MM.1S (cell line): Measurements from ENCODE around the gene NAALADL2.

Source experiments
- DNase-seq: peaks from one replicate; pipeline ENCODE4 v3.0.0-alpha.2; 2015
- H2AFZ ChIP-seq: fragments of 300-600 bp; sonication (generic); 2 replicates; pipeline ENCODE4 v1.6.0; 2016; ENCODE audit warnings: antibody characterized with exemption, low read length
- H3F3A ChIP-seq: fragments of 300-600 bp; sonication (generic); 2 replicates; pipeline ENCODE4 v1.6.1; 2016; ENCODE audit warnings: mild to moderate bottlenecking, antibody characterized with exemption, low read length, moderate library complexity, mixed read lengths; ENCODE audit not compliant: insufficient read depth
- H3K27ac ChIP-seq: fragments of 300-600 bp; sonication (generic); 2 replicates; pipeline ENCODE4 v1.5.1; 2016; ENCODE audit warnings: mild to moderate bottlenecking, low read length
- H3K27me3 ChIP-seq: fragments of 300-600 bp; sonication (generic); replicated peaks from 2 replicates; pipeline ENCODE4 v1.6.0; 2016; ENCODE audit warnings: low read length; ENCODE audit not compliant: insufficient read depth
- H3K36me3 ChIP-seq: fragments of 300-600 bp; sonication (generic); replicated peaks from 2 replicates; pipeline ENCODE4 v1.6.1; 2016; ENCODE audit warnings: mild to moderate bottlenecking, low read length, mixed read lengths; ENCODE audit not compliant: insufficient read depth
- H3K4me1 ChIP-seq: fragments of 300-600 bp; sonication (generic); 2 replicates; pipeline ENCODE4 v1.6.1; 2016; ENCODE audit warnings: low read length, mixed read lengths
- H3K4me2 ChIP-seq: fragments of 300-600 bp; sonication (generic); 2 replicates; pipeline ENCODE4 v1.6.0; 2016; ENCODE audit warnings: low read depth, low read length
- H3K4me3 ChIP-seq: fragments of 300-600 bp; sonication (generic); 2 replicates; pipeline ENCODE4 v1.5.1; 2016; ENCODE audit warnings: low read length, mixed read lengths
- H3K79me2 ChIP-seq: fragments of 300-600 bp; sonication (generic); 2 replicates; pipeline ENCODE4 v1.6.1; 2016; ENCODE audit warnings: mixed run types, low read length, mixed read lengths
- H3K9ac ChIP-seq: fragments of 300-600 bp; sonication (generic); 2 replicates; pipeline ENCODE4 v1.6.1; 2016; ENCODE audit warnings: low read length, mixed read lengths
- H3K9me2 ChIP-seq: fragments of 300-600 bp; sonication (generic); replicated peaks from 2 replicates; pipeline ENCODE4 v1.6.1; 2016; ENCODE audit warnings: mild to moderate bottlenecking, low read length, mixed read lengths; ENCODE audit not compliant: insufficient read depth
- H3K9me3 ChIP-seq: fragments of 300-600 bp; sonication (generic); replicated peaks from 2 replicates; pipeline ENCODE4 v1.6.1; 2016; ENCODE audit warnings: mild to moderate bottlenecking, low read length, mixed read lengths; ENCODE audit not compliant: insufficient read depth
- H4K20me1 ChIP-seq: fragments of 300-600 bp; sonication (generic); 2 replicates; pipeline ENCODE4 v1.6.1; 2016; ENCODE audit warnings: mild to moderate bottlenecking, low read length, moderate library complexity, mixed read lengths; ENCODE audit not compliant: insufficient read depth
- EZH2 ChIP-seq: fragments of 300-600 bp; sonication (generic); optimal IDR thresholded peaks from 2 replicates; pipeline ENCODE3; 2017; ENCODE audit warnings: low read depth, mild to moderate bottlenecking, antibody characterized with exemption, low read length, mixed read lengths
- EZH2phosphoT487 ChIP-seq: fragments of 300-600 bp; sonication (generic); IDR thresholded peaks from 2 replicates; pipeline ENCODE4 v1.6.1; 2018; ENCODE audit warnings: antibody characterized with exemption, low read length
- TF ChIP-seq, protein P1 (sequence below): fragments of 300-600 bp; sonication (generic); IDR thresholded peaks from 2 replicates; pipeline ENCODE4 v1.5.1; 2016; ENCODE audit warnings: antibody characterized with exemption, low read length, mixed read lengths

The NAALADL2 gene

DNA sequence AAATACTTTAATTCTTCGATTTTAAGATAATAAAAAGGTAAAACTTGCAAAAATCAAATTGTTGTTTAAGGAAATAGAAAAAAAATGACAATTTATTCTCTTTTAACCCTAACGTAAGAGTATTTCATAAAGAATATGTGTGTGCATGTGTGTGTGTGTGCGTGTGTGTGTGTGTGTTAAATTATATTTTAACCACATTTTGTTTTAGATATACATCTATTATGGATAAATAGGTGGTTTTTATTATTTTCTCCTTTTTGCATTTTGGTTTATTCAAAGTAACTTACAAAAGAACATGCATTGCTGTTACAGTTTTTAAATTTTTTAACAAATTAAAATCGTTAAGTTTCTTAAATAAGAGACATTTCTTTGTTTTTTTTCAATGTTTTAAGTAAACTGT lies 414.4 kb downstream of the NAALADL2 start:
- Histone ChIP-seq H3K9me3 (no peaks in the 10 kb centered on the region), H3K27me3 (no peaks in the 10 kb centered on the region), H3F3A (no peaks in the 10 kb centered on the region), H3K4me3 (no peak overlapping the region), H2AFZ (no peak overlapping the region), H3K79me2 (no peaks in the 10 kb centered on the region), H3K36me3 (no peaks in the 10 kb centered on the region), H4K20me1 (no peaks in the 10 kb centered on the region), H3K27ac (no peak overlapping the region), H3K4me1 (no peaks in the 10 kb centered on the region), H3K9me2 (no peaks in the 10 kb centered on the region), H3K4me2 (no peak overlapping the region), H3K9ac (no peak overlapping the region)
- TF ChIP-seq EZH2: no peak
- no peak for TF ChIP-seq EZH2phosphoT487
- TF ChIP-seq, protein P1, sequence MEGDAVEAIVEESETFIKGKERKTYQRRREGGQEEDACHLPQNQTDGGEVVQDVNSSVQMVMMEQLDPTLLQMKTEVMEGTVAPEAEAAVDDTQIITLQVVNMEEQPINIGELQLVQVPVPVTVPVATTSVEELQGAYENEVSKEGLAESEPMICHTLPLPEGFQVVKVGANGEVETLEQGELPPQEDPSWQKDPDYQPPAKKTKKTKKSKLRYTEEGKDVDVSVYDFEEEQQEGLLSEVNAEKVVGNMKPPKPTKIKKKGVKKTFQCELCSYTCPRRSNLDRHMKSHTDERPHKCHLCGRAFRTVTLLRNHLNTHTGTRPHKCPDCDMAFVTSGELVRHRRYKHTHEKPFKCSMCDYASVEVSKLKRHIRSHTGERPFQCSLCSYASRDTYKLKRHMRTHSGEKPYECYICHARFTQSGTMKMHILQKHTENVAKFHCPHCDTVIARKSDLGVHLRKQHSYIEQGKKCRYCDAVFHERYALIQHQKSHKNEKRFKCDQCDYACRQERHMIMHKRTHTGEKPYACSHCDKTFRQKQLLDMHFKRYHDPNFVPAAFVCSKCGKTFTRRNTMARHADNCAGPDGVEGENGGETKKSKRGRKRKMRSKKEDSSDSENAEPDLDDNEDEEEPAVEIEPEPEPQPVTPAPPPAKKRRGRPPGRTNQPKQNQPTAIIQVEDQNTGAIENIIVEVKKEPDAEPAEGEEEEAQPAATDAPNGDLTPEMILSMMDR: no peak
- no peak for DNase-seq

DNA sequence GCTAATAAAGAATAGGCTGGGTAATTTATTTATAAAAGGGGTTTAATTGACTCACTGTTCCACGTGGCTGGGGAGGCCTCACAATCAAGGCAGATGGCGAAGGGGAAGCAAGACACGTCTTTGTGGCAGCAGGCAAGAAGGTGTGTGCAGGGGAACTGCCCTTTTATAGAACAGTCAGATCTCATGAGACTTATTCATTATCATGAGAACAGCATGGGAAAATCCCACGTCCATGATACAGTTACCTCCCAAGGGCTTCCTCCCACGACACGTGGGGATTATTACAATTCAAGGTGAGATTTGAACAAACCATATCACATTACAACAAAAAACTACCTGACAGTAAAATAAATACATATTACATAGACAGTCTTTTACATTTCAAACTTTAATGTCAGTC lies 414.9 kb downstream of the NAALADL2 start:
- Histone ChIP-seq H3K9me2 (no peaks in the 10 kb centered on the region), H3F3A (no peaks in the 10 kb centered on the region), H3K27me3 (no peaks in the 10 kb centered on the region), H3K27ac (no peak overlapping the region), H3K9me3 (no peaks in the 10 kb centered on the region), H4K20me1 (no peaks in the 10 kb centered on the region), H3K79me2 (no peaks in the 10 kb centered on the region), H3K4me2 (no peak overlapping the region), H2AFZ (no peak overlapping the region), H3K9ac (no peak overlapping the region), H3K36me3 (no peaks in the 10 kb centered on the region), H3K4me1 (no peaks in the 10 kb centered on the region), H3K4me3 (no peak overlapping the region)
- no peak for DNase-seq
- TF ChIP-seq, protein P1: no peak
- TF ChIP-seq EZH2phosphoT487 (no peak), EZH2 (no peak)

DNA sequence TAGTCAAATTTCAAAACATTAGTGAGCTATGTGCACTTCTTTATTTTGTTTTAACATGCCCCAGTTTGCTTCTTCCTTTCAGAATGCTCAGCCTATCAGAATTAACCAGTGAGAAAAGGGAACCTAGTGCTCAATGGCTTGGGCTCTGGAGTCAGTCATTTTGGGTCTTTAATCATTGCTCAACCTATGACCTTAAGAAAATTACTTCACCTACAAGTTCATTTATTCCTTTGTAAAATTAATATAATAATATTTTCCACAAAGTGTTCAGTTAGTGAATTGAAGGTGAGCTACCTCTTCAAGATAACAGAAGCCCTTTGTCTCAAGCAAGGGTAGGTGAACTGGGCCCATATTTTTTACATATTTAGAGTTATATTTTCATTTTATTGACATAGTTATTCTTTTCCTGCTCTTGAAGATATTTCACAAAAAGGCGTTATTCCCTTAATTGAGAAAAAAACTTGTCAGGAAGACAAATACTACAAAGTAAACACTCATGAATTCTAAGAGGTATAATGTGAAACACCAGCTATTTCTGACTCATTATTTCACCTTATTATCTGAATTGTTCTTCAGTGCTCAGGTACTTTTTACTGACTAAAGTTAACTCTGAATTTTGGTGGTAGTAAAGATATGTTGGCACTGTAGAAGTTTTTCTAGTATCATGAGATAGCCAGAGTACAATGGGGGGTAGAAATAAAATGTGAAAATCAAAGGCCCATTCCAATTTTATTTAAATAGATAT lies 415.5 kb downstream of the NAALADL2 start:
- Histone ChIP-seq H3K9me3 (no peaks in the 10 kb centered on the region), H4K20me1 (no peaks in the 10 kb centered on the region), H3K9ac (no peak overlapping the region), H3K27me3 (no peaks in the 10 kb centered on the region), H3K9me2 (no peaks in the 10 kb centered on the region), H3K36me3 (no peaks in the 10 kb centered on the region), H3K4me1 (no peaks in the 10 kb centered on the region), H3F3A (no peaks in the 10 kb centered on the region), H3K27ac (no peak overlapping the region), H2AFZ (no peak overlapping the region), H3K4me2 (no peak overlapping the region), H3K4me3 (no peak overlapping the region), H3K79me2 (no peaks in the 10 kb centered on the region)
- DNase-seq: no peak
- TF ChIP-seq, protein P1: no peak
- TF ChIP-seq EZH2phosphoT487: no peak
